Stimulated activated CD4-positive, alpha-beta T cell treated with anti-CD3 and anti-CD28 coated beads, Interleukin-2, amount 100 ng/mL, for 4 hours (primary cell): ENCODE data around the gene AQP12B.
"Not testable (repeated sequence)": the region's sequence is repeated elsewhere in the genome, so short reads cannot be mapped to it uniquely, and the experiment has no call there.

Experiments used
- DNase-seq: peaks from one replicate; pipeline ENCODE4 v3.0.0-alpha.2; 2020; ENCODE audit warnings: low read depth

The AQP12B gene

DNA sequence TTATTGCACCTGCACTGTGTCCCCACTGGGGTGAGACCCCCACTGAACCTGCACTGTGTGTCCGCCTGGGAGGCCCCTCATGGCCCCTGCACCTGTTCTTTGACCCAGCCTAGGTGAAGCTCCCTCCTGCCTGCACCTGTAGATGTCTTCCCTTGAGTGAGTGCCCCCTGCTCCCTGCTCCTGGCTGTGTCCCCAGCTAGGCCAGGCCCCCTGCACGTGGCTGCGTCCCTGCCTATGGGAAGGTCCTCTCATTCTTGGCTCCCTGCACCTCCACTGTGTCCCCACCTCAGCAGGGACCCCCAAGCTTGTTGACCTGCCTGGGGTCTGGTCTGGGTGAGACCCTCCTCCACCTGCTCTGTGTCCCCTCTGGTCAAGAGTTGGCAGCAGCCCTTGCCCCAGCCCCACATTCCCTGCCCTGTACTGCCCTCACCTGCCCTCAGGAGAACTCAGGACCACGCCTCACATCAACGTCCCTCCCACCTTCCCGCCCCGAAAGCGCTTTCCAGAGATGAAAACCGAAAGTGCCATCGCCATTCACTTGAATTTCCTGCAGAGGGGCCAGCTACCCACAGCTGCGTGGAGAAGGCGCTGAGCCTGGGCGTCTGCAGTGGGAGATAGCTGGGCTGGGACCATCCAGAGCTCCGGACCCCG, 769 bp upstream of the AQP12B start:
- DNase-seq = not testable (repeated sequence)

DNA sequence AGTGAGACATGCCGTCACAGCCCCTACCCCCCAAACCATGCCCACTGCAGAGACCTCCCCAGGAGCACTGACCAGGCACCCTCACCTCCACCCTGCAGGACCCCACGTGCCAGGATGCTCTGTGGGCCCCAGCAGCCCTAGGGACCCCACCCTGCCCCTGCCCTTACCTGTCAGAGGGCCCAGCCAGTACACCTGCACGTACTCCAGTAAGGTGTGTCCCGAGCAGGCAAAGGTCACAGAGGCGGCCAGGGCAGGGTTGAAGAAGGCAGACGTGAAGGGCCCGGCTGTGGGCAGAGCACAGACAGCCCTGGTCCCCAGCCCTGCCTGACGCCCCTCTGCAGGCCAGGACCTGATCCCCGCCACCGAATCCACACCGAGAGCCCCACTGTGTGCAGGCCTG, 2.5 kb downstream of the AQP12B start:
- not testable (repeated sequence) for DNase-seq

DNA sequence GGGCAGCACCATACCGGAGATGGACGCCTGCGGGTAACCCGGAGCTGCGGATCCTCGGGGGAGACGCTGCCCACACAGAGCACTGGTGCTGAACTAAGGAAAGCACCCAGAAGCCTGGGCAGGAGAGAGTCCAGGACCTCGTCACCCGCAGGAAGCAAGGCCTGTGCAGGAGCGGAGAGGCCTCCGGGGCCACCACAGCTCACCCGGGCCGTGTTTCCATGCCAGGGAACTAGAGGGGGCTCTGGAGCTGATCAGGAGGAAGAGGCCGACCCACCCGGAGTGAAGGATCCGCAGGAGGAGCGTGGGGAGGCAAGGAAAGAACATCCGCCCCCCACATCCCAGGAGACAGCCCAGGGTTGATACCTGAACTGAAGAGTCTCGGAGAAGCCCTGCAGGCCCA, 3.8 kb downstream of the AQP12B start:
- DNase-seq = not testable (repeated sequence)

DNA sequence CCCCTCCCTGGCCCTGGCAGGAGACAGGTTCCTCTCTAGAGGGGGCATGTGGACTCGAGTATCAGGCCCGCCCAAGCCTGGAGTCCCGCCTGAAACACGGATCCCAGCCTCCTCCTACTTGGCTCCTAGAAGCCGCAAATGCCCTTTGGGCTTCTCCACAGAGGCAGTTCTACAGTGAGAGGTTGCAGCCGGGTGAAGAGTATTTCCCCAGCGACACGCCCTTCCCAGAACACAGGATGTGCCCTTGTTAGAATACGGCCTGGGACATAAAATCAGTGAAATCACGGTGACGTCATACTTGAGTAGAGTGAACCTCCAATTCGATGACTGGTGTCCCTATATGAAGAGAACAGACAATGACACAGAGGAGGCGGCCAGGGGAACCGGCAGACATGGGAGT, 4.6 kb downstream of the AQP12B start:
- not testable (repeated sequence) for DNase-seq

DNA sequence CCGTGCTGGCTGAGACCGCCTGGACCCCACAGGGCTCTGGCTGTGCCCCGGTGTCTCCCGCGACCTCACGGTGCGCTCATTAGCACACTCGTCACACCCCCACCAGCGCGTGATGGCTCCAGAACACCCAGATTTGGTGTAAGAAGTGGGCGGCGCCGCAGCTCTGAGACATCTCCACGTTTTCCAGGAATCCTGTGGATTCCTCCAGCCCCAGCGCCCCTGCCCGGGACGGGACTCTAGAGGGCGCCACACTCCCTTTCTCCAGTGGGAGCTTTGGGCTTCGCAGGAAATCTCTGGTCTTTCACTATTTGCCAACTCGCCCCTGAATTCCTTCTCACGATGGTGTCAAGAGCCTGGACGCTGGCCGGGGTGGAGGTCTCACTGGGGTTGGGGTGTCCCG, 7.3 kb downstream of the AQP12B start:
- not testable (repeated sequence) for DNase-seq

DNA sequence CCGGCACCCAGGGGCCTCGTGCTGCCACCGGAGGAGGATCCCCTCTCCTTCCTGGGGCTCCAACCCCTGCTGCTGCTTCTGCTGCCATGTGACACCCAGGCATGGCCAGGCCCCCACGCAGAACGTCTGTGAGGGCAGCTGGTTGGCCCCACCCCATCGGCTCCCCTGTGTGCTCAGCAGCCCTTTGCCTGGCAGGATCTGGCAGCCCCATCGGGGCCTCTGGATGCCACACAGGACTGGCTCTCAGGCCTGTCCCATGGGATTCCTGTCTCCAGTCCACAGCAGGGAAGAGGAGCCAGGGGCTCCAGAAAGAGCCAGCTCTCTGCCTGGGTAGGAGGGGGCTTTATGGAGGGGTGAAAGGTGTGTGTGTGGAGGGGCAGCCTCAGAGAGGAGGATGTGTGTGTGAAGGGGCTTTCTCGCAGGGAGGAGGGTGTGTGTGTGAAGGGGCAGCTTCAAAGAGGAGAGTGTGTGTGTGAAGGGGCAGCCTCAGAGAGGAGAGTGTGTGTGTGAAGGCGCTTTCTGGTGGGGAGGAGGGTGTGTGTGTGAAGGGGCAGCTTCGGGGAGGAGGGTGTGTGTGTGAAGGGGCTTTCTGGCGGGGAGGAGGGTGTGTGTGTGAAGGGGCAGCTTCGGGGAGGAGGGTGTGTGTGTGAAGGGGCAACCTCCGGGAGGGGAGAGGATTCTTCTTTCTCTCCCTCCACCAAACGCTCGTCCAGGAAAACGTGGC, 8.1 kb downstream of the AQP12B start:
- DNase-seq = not testable (repeated sequence)

DNA sequence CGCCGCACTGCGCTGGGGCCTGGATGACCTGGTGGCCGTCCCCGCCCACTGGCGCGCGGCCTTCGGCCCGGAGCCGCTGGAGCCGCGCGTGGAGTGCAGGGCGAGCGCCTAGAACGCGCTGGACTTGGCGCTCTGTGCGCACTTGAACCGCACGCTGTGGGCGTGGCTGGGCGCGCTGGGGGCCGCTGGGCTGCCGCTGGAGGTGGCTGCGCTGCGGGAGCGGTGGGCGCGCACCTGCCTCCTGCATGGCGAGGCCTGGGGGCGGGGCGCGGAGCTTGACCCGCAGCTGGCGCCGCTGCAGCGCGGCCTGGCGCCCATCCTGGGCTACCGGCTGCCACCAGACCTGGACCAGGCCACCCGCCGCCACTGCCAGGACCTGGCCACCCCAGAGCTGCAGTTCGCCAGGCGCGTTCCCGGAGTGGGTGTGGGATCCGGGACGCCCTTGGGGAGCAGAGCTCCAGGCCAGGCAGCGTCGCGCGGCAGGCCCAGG, 9.9 kb downstream of the AQP12B start:
- DNase-seq = no peak

DNA sequence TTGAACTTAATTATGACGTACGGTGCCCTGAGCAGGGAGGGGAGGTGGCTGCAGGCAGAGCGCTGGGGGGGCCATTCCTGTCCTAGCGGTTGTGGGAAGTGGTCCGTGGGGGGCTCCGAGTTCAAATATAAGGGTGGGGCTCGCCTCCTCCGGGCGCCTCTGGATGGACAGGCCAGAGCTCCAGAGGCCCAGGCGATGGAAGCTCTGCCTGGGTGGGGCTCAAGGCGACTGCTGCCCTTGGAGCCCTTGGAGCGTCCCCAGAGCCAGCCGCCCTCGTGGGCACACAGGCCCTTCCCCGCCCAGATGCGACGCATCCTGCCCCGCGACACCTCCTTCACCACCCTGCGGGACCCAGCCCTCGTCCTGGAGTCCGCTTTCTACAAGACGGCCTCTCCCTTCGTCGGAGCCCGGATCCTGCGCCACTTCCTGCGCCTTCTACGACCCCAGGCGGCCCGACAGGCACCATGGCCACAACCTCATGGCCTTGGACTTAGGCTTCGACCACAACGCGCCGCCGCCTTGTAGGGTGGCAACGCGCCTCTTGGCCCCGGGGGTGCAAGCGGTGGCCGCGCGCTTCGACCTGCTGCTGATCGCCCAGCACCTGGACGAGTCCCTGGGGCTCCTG, 10.5 kb downstream of the AQP12B start:
- DNase-seq = no peak

DNA sequence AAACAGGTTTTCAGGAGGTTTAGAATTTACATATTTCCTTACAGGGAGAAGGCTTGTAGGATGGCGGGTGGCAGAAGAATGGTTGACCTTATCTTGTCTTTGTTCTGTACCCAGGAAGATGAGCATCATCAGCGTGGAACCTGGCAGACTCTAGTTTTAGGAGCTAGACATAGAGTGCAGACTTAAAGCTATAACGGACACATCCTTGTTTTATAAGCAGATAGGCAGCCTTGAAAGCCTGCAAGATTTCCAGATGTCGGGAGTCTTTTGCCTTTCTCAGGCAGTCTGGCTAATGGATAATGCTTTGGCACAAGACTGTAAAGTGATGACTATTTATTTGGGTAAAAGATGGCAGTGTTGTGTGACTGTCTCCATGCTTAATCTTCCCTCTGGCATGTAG, 11.7 kb downstream of the AQP12B start:
- no peak for DNase-seq

DNA sequence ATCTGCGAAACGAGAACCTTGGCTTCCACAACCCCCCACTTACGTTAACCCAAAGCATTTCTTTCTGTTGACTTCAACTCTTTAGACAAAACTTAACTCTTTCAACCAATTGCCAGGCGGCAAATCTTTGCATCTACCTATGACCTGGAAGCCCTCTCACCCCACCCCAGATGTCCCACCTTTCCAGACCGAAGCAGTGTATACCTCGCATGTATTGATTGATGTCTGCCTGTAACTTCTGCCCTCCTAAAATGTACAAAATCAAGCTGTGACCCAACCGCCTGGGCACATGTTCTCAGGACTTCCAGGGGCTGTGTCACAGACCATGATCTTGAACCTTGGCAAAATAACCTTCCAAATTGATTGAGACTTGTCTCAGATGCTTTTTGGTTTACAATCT, 12.3 kb downstream of the AQP12B start:
- no peak for DNase-seq

DNA sequence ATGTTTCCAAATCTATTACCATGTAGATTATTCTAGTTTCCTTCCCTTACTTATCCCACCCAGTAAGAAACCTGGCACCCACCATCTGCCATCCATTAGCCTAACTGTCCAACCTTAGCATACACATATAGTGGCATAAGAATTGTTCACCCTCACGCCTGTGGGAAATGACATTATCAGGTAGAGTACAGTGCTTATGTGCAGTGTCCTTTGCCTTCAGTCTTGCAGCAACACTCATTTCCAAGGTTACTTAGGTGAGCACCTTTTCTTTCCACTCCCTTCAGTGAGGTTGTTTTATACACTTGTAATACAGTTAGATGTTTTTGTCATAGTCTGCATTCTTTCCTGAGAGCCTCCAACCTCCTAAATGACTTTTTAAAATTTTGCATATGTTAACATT, 18.1 kb downstream of the AQP12B start:
- DNase-seq = no peak

DNA sequence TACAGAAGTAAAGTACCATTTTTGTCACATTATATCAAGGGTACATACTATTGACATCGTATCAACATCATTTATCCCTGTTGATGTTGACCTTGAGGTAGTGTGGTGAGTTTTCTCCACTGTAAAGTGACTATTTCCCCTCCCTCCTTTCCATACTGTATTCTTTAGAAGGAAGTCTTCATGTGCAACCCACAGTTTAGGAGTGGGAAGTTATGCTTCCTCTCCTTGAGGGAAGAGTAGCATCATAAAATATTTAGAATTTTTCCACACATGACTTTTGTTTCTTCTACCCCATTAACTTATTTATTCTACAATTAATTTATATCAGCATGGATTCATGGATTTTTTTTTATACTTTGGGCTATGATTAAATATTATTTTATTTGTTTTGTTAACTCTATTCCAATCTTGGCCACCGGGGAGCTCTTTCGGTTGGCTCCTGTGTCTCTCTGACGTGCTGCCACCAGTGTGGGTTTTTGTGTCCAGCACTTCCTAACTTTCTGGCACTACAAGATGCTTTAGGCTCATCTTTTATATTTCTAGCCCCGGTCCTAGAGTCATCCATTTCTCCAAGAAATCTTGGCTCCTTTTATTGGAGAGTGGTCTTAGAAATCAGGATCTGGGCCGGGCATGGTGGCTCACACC, 19.0 kb downstream of the AQP12B start:
- no peak for DNase-seq

DNA sequence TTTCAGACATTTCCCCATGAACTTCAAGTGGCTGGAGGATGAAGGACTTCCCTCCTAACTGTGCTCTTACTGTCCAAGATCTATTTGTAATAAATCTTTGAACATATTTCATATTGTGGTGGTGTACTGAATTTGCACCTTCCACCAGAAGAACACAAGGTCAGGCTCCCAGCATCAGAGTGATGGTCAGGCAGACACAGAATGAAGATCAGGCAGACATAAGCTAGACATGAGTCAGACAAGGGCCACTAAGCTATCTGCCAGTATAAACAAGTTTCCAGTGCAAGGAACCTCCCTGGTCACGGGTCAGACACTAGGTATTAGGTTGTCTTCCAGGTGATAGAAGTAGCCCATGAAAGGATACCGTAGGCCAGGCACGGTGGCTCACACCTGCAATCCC, 20.0 kb downstream of the AQP12B start:
- no peak for DNase-seq

DNA sequence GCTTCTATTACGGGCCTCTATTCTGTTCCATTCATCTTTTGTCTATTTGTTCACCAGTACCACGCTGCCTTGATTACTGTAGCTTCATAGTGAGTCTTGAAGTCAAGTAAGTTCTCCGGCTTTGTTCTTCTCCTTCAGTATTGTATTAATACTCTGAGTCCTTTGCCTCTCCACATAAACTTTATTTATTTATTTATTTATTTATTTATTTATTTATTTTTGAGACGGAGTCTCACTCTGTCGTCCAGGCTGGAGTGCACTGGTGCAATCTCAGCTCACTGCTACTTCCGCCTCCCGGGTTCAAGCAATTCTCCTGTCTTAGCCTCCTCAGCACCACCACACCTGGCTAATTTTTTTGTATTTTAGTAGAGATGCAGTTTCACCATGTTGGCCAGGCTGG, 22.8 kb downstream of the AQP12B start:
- DNase-seq = not testable (repeated sequence)

DNA sequence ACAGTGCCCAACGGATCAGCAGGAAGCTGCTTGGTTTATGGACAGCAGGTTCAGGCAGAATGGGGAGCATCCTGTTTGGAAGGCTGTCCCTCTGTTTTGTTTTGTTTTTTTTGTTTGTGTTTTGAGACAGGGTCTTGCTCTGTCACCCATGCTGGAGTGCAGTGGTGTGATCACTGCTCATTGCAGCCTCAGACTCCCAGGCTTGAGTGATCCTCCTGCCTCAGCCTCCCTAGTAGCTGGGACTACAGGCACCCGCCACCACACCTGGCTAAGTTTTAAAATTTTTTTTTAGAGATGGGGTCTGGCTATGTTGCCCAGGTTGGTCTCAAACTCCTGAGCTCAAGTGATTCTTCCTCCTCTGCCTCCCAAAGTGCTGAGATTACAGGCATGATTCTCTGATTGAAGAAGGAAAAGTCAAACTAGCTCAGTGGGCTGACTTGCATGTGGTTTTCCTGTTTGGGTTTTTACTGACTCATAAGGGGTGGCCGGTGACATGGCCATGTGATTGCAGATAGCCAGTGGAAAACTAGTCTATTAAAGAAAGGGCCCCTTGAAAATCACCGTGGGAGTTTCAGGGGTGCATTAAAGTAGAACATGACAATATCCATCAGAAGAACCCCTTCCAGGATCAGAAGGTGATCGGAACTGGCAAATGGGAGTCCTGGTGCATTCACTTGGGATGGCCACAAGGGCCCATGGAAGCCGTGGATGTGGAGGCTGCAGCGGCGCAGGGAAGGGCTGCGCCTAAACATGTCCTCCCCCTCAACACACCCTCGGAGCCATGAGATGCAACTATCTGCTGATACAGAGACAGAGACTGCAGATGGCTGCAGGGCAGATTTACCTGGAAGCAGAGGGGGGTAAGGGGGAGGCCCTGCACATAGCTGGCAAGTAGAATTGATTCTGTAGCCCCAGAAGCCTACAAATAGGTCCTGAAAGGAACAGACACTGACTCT, 26.5 kb downstream of the AQP12B start:
- no peak for DNase-seq

DNA sequence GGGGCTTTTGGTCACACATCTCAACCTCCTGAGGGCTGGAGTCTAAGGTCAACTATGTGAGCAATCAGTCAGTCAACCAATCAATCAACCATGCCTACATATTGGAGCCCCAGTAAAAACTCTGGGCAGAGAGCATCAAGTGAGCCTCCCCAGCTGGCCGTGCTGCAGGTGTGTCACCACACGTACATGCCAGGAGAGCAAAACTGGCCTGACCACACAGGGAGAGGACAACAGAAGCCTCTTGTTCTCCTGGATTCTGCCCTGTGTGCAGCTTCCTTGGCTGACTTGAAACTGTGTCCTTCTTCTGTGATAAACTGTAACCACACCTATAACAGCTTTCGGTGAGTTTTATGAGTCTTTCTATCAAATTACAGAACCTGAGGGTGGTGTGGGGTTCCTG, 31.5 kb downstream of the AQP12B start:
- no peak for DNase-seq

DNA sequence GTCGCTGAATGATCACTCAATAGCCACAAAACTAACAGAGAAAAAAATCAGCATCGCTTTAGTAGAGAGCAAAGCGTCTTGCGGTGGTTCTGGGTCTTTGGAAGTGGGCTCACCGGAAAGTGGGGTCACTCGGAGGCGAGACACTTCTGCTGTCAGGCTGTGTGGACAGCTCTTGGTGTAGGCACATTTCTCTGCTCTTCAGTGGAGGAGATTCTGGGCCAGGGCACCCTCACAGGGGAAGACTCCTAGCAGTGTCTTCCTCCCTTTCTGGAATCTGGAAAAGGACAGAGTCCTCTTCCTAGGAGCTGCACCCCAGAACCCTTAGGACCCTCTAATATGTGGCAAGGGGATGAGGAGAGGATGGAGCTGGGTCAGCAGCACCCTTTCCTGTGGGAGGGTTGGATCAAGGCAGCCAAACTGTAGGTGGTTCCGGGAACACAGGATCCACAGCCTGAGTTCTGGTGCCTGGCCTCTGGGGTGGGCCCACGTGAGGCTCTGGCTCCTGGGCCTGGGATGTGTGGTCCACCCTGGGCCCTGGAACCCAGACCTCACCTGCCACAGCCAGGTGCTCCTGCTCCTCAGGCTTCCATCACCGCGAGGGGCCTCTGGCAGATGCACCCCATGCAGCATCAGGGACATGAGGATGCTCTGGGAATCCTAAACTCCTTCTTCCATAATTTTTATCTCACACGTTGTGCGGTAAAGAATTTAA, 32.3 kb downstream of the AQP12B start:
- no peak for DNase-seq

DNA sequence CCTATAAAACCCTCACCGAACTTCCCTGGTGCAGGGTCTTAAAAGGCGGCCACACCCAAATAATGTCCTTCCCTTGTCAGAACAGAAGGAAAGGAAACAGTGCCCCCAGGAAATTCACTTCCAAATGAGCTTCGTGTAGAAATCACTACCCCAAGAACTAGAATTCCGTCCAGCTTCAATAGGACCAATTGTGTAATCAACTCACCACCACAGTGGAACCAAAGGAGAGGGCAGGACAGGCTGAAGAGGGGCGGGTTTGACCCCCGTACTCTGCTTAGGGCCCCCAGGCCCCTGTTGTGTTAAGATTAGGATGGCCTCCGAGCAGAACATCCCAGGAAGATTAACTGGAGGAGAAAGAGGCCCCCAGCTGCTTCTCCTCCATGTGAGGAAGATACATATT, 33.4 kb downstream of the AQP12B start:
- DNase-seq = no peak

DNA sequence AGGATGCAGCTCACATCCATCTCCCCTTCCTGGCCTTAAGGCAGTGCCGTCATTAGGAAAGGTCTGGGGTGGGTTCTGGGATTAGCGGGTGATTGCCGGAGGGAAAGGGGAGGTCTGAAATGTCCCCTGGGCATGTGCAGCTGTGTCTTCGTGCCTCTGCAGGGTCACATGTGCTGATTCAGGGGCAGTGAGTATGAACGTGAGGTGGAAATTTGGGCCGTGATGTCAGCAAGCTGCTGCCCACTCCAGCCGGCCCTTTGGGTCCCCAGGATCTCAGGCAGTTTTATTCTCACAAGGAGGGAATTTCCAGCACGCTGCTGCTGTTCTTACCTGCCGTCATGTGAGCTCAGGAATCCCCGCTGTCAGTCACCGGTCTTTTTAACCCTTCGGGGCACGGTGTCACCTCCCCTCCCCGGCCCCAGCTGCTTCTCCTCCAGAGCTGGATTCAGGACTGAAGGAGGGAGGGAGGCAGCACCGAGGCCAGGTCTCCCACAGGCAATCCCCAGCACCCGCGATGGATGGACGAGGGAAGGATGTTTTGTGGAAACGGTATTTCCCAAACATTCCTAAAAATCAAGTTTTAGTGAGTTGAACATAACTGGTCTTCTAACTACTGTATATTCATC, 33.9 kb downstream of the AQP12B start:
- DNase-seq = no peak

DNA sequence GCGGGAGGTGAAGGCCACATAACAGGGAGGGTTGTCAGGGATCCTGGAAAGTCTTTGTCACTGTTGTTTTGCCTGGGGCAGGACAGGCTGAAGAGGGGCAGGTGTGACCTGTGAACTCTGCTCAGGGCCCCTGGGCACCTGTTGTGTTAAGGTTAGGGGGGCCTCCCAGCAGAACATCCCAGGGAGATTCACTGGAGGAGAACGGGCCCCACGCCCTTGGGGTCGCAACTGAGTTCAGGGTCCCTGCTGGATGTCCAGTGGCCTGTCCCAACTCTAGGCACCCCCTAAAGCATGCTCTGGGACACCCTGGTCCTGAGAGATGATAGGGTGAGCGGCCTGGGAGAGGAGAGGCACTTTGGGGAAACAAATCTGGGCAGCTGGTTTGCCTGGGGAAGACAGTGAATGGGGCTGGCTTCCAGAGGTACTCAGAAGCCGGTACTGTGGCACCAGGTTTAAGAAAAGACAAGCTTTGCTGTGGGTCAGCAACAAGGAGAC, 34.5 kb downstream of the AQP12B start:
- DNase-seq = no peak
